Fibroblast of pulmonary artery (primary cell): ENCODE measurements around the gene IQSEC1.

Source experiments
- DNase-seq: peaks from one replicate; pipeline ENCODE4 v3.0.0-alpha.2; 2010; ENCODE audit warnings: low read depth
- H3K4me3 ChIP-seq: replicated peaks from 2 replicates; pipeline ENCODE4 v1.5.1; 2011; ENCODE audit warnings: low read depth, mild to moderate bottlenecking, control low read depth, low read length, moderate library complexity
- CTCF ChIP-seq: IDR thresholded peaks from 2 replicates; pipeline ENCODE4 v1.5.1; 2011; ENCODE audit warnings: mild to moderate bottlenecking, control low read depth, low read length, inconsistent platforms; ENCODE audit errors: missing control alignments

The IQSEC1 gene

GRCh38 chr3:13091898-13092611 lies 18.8 kb upstream of the IQSEC1 start:
- TF ChIP-seq CTCF, result peak; percentile 91
- no peak overlapping the region for H3K4me3 ChIP-seq
- DNase-seq, result peak; percentile 79

GRCh38 chr3:13088028-13089006 lies 15.1 kb upstream of the IQSEC1 start:
- no peak for DNase-seq
- TF ChIP-seq CTCF, result no peak
- H3K4me3 ChIP-seq, result no peak overlapping the region

- no peak for DNase-seq
- H3K4me3 ChIP-seq, result no peak overlapping the region
- no peak for TF ChIP-seq CTCF
Observed at GRCh38 chr3:13087320-13087990, 14.2 kb upstream of the IQSEC1 start.

GRCh38 chr3:13086531-13086981 lies 13.3 kb upstream of the IQSEC1 start:
- TF ChIP-seq CTCF, result no peak
- DNase-seq, result no peak

GRCh38 chr3:13085846-13086179 lies 12.6 kb upstream of the IQSEC1 start:
- DNase-seq, result no peak
- no peak for TF ChIP-seq CTCF
- no peak overlapping the region for H3K4me3 ChIP-seq

More at GRCh38 chr3:13086531-13086981, 13.3 kb upstream of the IQSEC1 start:
- no peak overlapping the region for H3K4me3 ChIP-seq

GRCh38 chr3:13085081-13085845 lies 12.0 kb upstream of the IQSEC1 start:
- no peak for DNase-seq
- no peak overlapping the region for H3K4me3 ChIP-seq
- TF ChIP-seq CTCF, result no peak
